BE2C (cell line): ENCODE results near the gene REST.
"Not testable (repeated sequence)": the region's sequence is repeated elsewhere in the genome, so short reads cannot be mapped to it uniquely, and the experiment has no call there.

Source experiments
- DNase-seq: peaks from one replicate; pipeline ENCODE4 v3.0.0-alpha.2; 2020
- H3K27me3 ChIP-seq: fragments of 250-450 bp; sonication (Bioruptor Pico); 2 replicates; pipeline ENCODE4 v1.5.1; 2020; ENCODE audit warnings: mild to moderate bottlenecking
- H3K36me3 ChIP-seq: fragments of 250-450 bp; sonication (Bioruptor Pico); 2 replicates; pipeline ENCODE4 v1.5.1; 2020; ENCODE audit warnings: mild to moderate bottlenecking
- H3K4me1 ChIP-seq: fragments of 250-450 bp; sonication (Bioruptor Pico); 2 replicates; pipeline ENCODE4 v1.5.1; 2020
- H3K4me3 ChIP-seq: 2 replicates; pipeline ENCODE4 v1.5.1; 2011; ENCODE audit warnings: low read depth, low read length
- H3K9me3 ChIP-seq: fragments of 250-450 bp; sonication (Bioruptor Pico); 2 replicates; pipeline ENCODE4 v1.5.1; 2020
- CTCF ChIP-seq: IDR thresholded peaks from 2 replicates; pipeline ENCODE4 v1.5.1; 2012; ENCODE audit warnings: mild to moderate bottlenecking, low read depth, low read length

Gene REST

GRCh38 chr4:56909086-56909894 lies 1.6 kb downstream of the REST start:
- Histone ChIP-seq H3K27me3 (peaks cover 48% of the 10 kb centered on the region), H3K9me3 (no peaks in the 10 kb centered on the region), H3K4me1 (no peaks in the 10 kb centered on the region), H3K36me3 (no peaks in the 10 kb centered on the region), H3K4me3 (peak overlapping the region; percentile 58)
- no peak for DNase-seq
- no peak for TF ChIP-seq CTCF

DNA sequence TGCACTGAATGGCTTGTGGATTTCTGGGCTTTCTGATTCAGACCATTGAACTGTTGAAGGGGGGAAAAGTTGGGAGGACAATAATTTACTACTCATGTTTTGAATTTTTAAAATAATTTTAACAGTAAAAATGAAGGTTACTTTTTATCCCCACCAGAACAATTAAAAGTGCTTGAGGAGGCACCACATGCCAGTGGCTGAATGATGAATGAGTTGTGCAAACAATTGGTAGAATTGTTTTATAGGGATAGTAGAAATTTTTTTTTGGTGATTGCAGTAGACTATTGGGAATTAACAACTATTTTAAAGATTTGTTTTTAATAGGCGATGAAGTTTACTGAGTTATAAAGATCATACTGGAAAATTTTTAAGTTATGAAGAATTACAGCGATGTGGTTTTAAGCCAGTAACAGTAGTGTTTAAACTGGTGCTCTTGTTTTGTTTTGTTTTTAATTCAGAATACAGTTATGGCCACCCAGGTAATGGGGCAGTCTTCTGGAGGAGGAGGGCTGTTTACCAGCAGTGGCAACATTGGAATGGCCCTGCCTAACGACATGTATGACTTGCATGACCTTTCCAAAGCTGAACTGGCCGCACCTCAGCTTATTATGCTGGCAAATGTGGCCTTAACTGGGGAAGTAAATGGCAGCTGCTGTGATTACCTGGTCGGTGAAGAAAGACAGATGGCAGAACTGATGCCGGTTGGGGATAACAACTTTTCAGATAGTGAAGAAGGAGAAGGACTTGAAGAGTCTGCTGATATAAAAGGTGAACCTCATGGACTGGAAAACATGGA lies 2.7 kb downstream of the REST start:
- Histone ChIP-seq H3K4me3 (no peak overlapping the region), H3K27me3 (peaks cover 48% of the 10 kb centered on the region), H3K36me3 (no peaks in the 10 kb centered on the region), H3K9me3 (no peaks in the 10 kb centered on the region), H3K4me1 (no peaks in the 10 kb centered on the region)
- DNase-seq, result no peak
- no peak for TF ChIP-seq CTCF

- no peaks in the 10 kb centered on the region for H3K36me3 ChIP-seq
- TF ChIP-seq CTCF, result no peak
- no peak overlapping the region for H3K4me3 ChIP-seq
- no peak for DNase-seq
- H3K4me1 ChIP-seq, result no peaks in the 10 kb centered on the region
- H3K9me3 ChIP-seq, result no peaks in the 10 kb centered on the region
- H3K27me3 ChIP-seq, result peaks cover 21% of the 10 kb centered on the region
Measured at GRCh38 chr4:56914336-56914735, 6.6 kb downstream of the REST start.

DNA sequence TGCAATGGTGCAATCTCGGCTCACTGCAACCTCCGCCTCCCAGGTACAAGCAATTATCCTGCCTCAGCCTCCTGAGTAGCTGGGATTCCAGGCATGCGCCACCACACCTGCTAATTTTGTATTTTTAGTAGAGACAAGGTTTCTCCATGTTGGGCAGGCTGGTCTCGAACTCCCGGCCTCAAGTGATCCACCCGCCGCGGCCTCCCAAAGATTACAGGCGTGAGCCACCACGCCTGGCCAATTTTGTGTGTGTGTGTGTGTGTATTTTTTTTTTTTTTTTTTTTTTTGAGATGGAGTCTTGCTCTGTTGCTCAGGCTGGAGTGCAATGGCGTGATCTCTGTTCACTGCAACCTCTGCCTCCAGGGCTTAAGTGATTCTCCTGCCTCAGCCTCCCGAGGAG lies 7.3 kb downstream of the REST start:
- not testable (repeated sequence) for H3K36me3 ChIP-seq, DNase-seq, H3K4me3 ChIP-seq, H3K9me3 ChIP-seq, H3K4me1 ChIP-seq
- peaks cover 15% of the 10 kb centered on the region for H3K27me3 ChIP-seq

GRCh38 chr4:56927196-56927595 lies 19.5 kb downstream of the REST start:
- H3K4me1 ChIP-seq, result no peaks in the 10 kb centered on the region

DNA sequence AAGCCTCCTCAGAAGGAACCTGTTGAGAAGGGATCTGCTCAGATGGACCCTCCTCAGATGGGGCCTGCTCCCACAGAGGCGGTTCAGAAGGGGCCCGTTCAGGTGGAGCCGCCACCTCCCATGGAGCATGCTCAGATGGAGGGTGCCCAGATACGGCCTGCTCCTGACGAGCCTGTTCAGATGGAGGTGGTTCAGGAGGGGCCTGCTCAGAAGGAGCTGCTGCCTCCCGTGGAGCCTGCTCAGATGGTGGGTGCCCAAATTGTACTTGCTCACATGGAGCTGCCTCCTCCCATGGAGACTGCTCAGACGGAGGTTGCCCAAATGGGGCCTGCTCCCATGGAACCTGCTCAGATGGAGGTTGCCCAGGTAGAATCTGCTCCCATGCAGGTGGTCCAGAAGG lies 22.9 kb downstream of the REST start:
- no peaks in the 10 kb centered on the region for H3K36me3 ChIP-seq
- no peak overlapping the region for H3K4me3 ChIP-seq
- H3K27me3 ChIP-seq, result peaks cover 2% of the 10 kb centered on the region; the same call in 1 of the 2 replicates
- no peaks in the 10 kb centered on the region for H3K9me3 ChIP-seq
- DNase-seq, result no peak
- no peak for TF ChIP-seq CTCF
- no peaks in the 10 kb centered on the region for H3K4me1 ChIP-seq

More at GRCh38 chr4:56927196-56927595, 19.5 kb downstream of the REST start:
- H3K4me3 ChIP-seq, result no peak overlapping the region
- peaks cover 2% of the 10 kb centered on the region; the same call in 1 of the 2 replicates for H3K27me3 ChIP-seq
- no peaks in the 10 kb centered on the region for H3K36me3 ChIP-seq
- DNase-seq, result no peak
- no peaks in the 10 kb centered on the region for H3K9me3 ChIP-seq
- no peak for TF ChIP-seq CTCF
